Activated T-helper 2 cell treated with anti-CD3 and anti-CD28 coated beads, Interferon-gamma antibody, Interleukin-2, Interleukin-4, amounts not matched to agents 10 μg/mL and 5 μg/mL and 100 μg/mL, durations not matched to agents 14 hours and 24 hours and 36 hours (primary cell): ENCODE results near the gene METRN. TPM values are rescaled to one million over a fixed set of nuclear protein-coding genes. Genes with fewer than 3 reads are reported as not detected.

Experiments
- DNase-seq: peaks from one replicate; pipeline ENCODE4 v3.0.0; 2021; ENCODE audit warnings: low spot score
- H3K27ac Mint-ChIP-seq: one replicate; pipeline ENCODE4 v1.8.0; 2021; ENCODE audit warnings: mixed read lengths
- H3K27me3 Mint-ChIP-seq: one replicate; pipeline ENCODE4 v1.8.0; 2021; ENCODE audit warnings: low read depth, mixed read lengths
- H3K36me3 Mint-ChIP-seq: one replicate; pipeline ENCODE4 v1.8.0; 2021; ENCODE audit warnings: low read depth, mixed read lengths
- H3K4me1 Mint-ChIP-seq: one replicate; pipeline ENCODE4 v1.8.0; 2021; ENCODE audit warnings: low read depth, mixed read lengths
- H3K4me3 Mint-ChIP-seq: one replicate; pipeline ENCODE4 v1.8.0; 2021; ENCODE audit warnings: low read depth, mild to moderate bottlenecking, moderate library complexity, mixed read lengths
- H3K9me3 Mint-ChIP-seq: one replicate; pipeline ENCODE4 v1.8.0; 2021; ENCODE audit warnings: mixed read lengths
- intact Hi-C: fragments of 100-400 bp; cut with micrococcal nuclease; formaldehyde crosslinking; loops from one replicate; pipeline ENCODE4 v1.15.1; 2023
- total RNA-seq: library from RNA; stranded (reverse); gene quantifications from 2 replicates; pipeline ENCODE4 v1.2.3, GENCODE V29; 2022

Gene METRN
- total RNA-seq, 1 donor from 2014 or later: 30.0 TPM

- peaks cover 3% of the 10 kb centered on the region for H3K4me1 Mint-ChIP-seq
- no peak overlapping the region for H3K27ac Mint-ChIP-seq
- H3K9me3 Mint-ChIP-seq: no peaks in the 10 kb centered on the region
- H3K36me3 Mint-ChIP-seq: peaks cover 10% of the 10 kb centered on the region
- intact Hi-C loops: no loop called here
- DNase-seq: no peak
- no peak overlapping the region for H3K4me3 Mint-ChIP-seq
- H3K27me3 Mint-ChIP-seq: peaks cover 4% of the 10 kb centered on the region
Observed at GRCh38 chr16:674214-674881, 40.6 kb upstream of the METRN start.

DNA sequence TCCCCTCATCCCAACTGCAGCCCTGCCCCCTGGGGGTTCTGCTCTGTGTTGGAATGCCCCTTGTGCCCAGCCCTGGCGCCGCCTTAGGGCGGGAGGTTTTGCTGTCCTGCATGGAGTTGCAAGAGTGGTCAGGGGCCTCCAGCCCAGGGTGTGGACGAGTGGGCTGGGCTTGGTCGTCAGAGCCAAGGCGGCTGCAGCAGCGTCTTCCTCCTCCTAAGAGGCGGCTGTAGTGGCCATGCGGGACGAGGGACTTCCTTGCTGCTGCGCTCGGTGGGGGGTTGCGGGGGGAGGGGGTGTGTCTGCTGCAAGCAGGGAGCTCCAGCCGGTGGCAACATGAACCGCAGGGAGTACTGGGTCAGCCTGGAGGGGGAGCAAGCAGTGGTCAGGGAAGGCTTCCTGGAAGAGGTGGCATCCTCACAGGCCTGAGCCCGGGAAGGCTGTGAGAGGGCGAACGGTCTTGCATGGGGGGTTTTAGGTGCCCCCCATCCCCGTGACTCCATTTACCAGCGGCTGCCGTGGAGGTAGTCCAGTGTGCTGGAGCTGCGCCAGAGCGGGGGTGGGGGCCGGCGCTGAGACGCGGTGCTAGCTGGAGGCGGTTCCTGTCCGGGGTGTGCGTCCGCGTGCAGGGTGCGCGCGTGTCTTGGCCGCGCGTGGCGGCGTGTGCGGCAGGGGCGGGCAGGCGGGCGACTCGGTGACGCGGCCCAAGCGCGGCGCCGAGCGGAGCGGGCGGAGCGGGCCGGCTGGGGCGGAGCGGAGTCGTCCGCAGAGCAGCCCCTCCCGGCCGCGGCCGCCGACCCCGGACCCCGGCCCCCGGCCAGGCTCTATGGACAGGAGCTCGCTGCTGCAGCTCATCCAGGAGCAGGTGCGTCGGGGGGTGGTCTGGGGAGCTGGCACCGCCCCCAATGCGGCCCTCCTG lies 39.7 kb upstream of the METRN start, which contains the start of gene RHBDL1:
RHBDL1 (plus strand) TSS at position 704 of the 916 bp plus-strand sequence; CDS start at position 824, 120 bp downstream.
- H3K36me3 Mint-ChIP-seq: peaks cover 7% of the 10 kb centered on the region
- intact Hi-C loops: no loop called here
- H3K4me3 Mint-ChIP-seq: peak within 1 kb of the TSS; percentile 21
- DNase-seq: no peak
- peaks cover 3% of the 10 kb centered on the region for H3K4me1 Mint-ChIP-seq
- H3K9me3 Mint-ChIP-seq: no peaks in the 10 kb centered on the region
- H3K27ac Mint-ChIP-seq: no peak within 1 kb of the TSS
- peaks cover 4% of the 10 kb centered on the region for H3K27me3 Mint-ChIP-seq

GRCh38 chr16:675884-676564 lies 38.9 kb upstream of the METRN start:
- Mint-ChIP-seq H3K27ac (no peak overlapping the region), H3K36me3 (peaks cover 7% of the 10 kb centered on the region), H3K9me3 (no peaks in the 10 kb centered on the region), H3K27me3 (peaks cover 4% of the 10 kb centered on the region), H3K4me3 (no peak overlapping the region), H3K4me1 (peaks cover 4% of the 10 kb centered on the region)
- DNase-seq: no peak
- intact Hi-C loops: no loop called here

- peaks cover 8% of the 10 kb centered on the region for H3K4me1 Mint-ChIP-seq
- intact Hi-C loops: no loop called here
- H3K4me3 Mint-ChIP-seq: no peak overlapping the region
- H3K9me3 Mint-ChIP-seq: no peaks in the 10 kb centered on the region
- H3K27me3 Mint-ChIP-seq: peaks cover 4% of the 10 kb centered on the region
- H3K36me3 Mint-ChIP-seq: peaks cover 10% of the 10 kb centered on the region
- DNase-seq: no peak
- no peak overlapping the region for H3K27ac Mint-ChIP-seq
Observed at GRCh38 chr16:676565-676902, 38.4 kb upstream of the METRN start.

DNA sequence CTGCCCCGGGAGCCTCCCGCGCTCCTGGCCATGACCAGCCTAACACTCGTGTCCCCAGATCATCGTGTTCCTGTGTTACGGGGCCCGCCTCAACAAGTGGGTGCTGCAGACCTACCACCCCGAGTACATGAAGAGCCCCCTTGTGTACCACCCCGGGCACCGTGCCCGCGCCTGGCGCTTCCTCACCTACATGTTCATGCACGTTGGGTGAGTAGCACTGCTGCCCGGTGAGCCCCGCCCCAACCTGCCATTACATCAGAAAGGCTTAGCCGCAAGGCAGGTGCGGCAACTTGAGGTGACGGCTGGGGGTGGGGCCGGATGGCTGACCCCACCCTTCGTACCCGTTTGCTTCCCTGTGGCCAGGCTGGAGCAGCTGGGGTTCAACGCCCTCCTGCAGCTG lies 38.0 kb upstream of the METRN start:
- intact Hi-C loops: no loop called here
- H3K9me3 Mint-ChIP-seq: no peaks in the 10 kb centered on the region

DNA sequence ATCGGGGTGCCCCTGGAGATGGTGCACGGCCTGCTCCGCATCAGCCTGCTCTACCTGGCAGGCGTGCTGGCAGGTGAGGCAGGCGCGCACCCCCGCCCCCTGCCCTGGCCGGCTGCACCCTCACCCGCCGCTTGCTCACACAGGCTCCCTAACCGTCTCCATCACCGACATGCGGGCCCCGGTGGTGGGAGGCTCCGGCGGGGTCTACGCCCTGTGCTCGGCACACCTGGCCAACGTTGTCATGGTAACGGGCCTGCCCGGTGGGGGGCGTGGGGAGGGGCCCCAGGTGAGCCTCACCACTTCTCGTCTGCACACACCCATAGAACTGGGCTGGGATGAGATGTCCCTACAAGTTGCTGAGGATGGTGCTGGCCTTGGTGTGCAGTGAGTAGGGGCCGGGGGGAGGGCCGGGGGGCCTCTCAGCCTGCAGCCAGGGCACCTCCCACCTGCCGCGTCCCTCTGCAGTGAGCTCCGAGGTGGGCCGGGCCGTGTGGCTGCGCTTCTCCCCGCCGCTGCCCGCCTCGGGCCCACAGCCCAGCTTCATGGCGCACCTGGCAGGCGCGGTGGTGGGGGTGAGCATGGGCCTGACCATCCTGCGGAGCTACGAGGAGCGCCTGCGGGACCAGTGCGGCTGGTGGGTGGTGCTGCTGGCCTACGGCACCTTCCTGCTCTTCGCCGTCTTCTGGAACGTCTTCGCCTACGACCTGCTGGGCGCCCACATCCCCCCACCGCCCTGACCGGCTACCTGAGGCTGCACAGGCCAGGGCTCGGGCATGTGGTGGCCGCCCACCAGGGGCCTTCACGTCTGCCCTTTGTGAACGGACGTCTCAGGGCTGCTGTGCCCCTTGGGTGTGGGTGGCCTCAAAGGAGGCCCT lies 37.4 kb upstream of the METRN start:
- no peak for DNase-seq
- Mint-ChIP-seq H3K27me3 (peaks cover 4% of the 10 kb centered on the region), H3K4me1 (peaks cover 11% of the 10 kb centered on the region), H3K27ac (no peak overlapping the region), H3K4me3 (no peak overlapping the region), H3K36me3 (peaks cover 20% of the 10 kb centered on the region), H3K9me3 (no peaks in the 10 kb centered on the region)
- intact Hi-C loops: no loop called here

More for the DNA sequence above, 38.0 kb upstream of the METRN start:
- H3K4me3 Mint-ChIP-seq: no peak overlapping the region
- H3K27ac Mint-ChIP-seq: no peak overlapping the region
- DNase-seq: no peak
- peaks cover 8% of the 10 kb centered on the region for H3K4me1 Mint-ChIP-seq
- peaks cover 14% of the 10 kb centered on the region for H3K36me3 Mint-ChIP-seq
- peaks cover 4% of the 10 kb centered on the region for H3K27me3 Mint-ChIP-seq

- H3K27ac Mint-ChIP-seq: no peak overlapping the region
- peaks cover 4% of the 10 kb centered on the region for H3K27me3 Mint-ChIP-seq
- intact Hi-C loops: no loop called here
- no peaks in the 10 kb centered on the region for H3K9me3 Mint-ChIP-seq
- DNase-seq: no peak
- H3K36me3 Mint-ChIP-seq: peaks cover 24% of the 10 kb centered on the region
- H3K4me1 Mint-ChIP-seq: peaks cover 12% of the 10 kb centered on the region
- H3K4me3 Mint-ChIP-seq: no peak overlapping the region
Observed at GRCh38 chr16:678209-678857, 36.6 kb upstream of the METRN start.

GRCh38 chr16:678858-679813 lies 35.8 kb upstream of the METRN start:
- H3K4me1 Mint-ChIP-seq: peaks cover 12% of the 10 kb centered on the region
- no peaks in the 10 kb centered on the region for H3K9me3 Mint-ChIP-seq
- DNase-seq: peak; percentile 54
- intact Hi-C loops: no loop called here
- H3K4me3 Mint-ChIP-seq: peak overlapping the region; percentile 70
- H3K27me3 Mint-ChIP-seq: peaks cover 4% of the 10 kb centered on the region
- H3K27ac Mint-ChIP-seq: peak overlapping the region; percentile 26
- peaks cover 25% of the 10 kb centered on the region for H3K36me3 Mint-ChIP-seq

DNA sequence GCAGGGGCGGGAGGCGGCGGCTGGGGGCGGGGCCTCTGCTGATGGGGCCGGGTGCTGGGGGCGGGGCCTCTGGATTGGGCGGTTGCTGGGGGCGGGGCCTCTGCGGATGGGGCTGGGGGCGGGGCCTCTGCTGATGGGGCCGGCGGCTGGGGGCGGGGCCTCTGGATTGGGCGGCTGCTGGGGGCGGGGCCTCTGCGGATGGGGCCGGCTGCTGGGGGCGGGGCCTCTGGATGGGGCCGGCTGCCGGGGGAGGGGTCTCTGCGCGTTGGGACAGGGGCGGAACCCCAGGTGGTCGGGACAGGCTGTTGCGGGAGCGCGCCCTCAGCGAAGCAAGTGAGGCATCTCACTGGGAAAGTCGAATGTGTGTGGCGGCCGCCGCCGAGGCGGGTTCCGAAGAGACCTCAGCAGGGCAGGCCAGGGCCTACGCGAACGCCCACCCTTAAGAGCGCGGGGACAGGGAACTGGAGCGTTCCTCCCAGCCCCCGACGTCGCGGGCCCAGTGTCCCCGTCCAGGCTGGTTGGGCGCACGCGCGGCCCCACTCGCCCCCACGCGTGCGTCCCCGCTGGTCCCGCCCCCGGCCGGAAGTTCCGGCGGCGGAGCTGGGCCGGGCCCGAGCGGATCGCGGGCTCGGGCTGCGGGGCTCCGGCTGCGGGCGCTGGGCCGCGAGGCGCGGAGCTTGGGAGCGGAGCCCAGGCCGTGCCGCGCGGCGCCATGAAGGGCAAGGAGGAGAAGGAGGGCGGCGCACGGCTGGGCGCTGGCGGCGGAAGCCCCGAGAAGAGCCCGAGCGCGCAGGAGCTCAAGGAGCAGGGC lies 34.9 kb upstream of the METRN start, which contains the start of gene STUB1:
STUB1 (plus strand) TSS at position 597 of the 811 bp plus-strand sequence; CDS start at position 713, 116 bp downstream.
- Mint-ChIP-seq H3K27ac (peak within 1 kb of the TSS; percentile 78), H3K27me3 (peaks cover 3% of the 10 kb centered on the region), H3K36me3 (peaks cover 25% of the 10 kb centered on the region), H3K4me3 (peak within 1 kb of the TSS; percentile 82), H3K9me3 (no peaks in the 10 kb centered on the region), H3K4me1 (peaks cover 12% of the 10 kb centered on the region)
- DNase-seq: peak; percentile 82
- intact Hi-C loops: loop anchor here (5.0 kb wide), 2 partner anchors 43 to 93 kb away; partner anchors contain the start of gene METTL26

- Mint-ChIP-seq H3K27me3 (no peaks in the 10 kb centered on the region), H3K9me3 (no peaks in the 10 kb centered on the region), H3K36me3 (peaks cover 25% of the 10 kb centered on the region), H3K4me1 (peaks cover 12% of the 10 kb centered on the region), H3K27ac (no peak overlapping the region), H3K4me3 (peak overlapping the region; percentile 76)
- intact Hi-C loops: loop anchor here (5.0 kb wide), 2 partner anchors 43 to 93 kb away; partner anchors contain the start of gene METTL26
- DNase-seq: no peak
Observed at GRCh38 chr16:680625-680945, 34.3 kb upstream of the METRN start.
